ENCODE measurements around the gene TRAF2. TPM values are rescaled to one million over a fixed set of nuclear protein-coding genes. Genes with fewer than 3 reads are reported as not detected.
A peak's percentile ranks its signal among the peaks of the same experiment; 100 is the strongest.

Gene TRAF2
- total and polyA plus RNA-seq, 2 of the 13 experiments (the other 11 are each of a cell fraction or from before 2014, with no cell fraction given), result 12.4 to 13.6 TPM

DNA sequence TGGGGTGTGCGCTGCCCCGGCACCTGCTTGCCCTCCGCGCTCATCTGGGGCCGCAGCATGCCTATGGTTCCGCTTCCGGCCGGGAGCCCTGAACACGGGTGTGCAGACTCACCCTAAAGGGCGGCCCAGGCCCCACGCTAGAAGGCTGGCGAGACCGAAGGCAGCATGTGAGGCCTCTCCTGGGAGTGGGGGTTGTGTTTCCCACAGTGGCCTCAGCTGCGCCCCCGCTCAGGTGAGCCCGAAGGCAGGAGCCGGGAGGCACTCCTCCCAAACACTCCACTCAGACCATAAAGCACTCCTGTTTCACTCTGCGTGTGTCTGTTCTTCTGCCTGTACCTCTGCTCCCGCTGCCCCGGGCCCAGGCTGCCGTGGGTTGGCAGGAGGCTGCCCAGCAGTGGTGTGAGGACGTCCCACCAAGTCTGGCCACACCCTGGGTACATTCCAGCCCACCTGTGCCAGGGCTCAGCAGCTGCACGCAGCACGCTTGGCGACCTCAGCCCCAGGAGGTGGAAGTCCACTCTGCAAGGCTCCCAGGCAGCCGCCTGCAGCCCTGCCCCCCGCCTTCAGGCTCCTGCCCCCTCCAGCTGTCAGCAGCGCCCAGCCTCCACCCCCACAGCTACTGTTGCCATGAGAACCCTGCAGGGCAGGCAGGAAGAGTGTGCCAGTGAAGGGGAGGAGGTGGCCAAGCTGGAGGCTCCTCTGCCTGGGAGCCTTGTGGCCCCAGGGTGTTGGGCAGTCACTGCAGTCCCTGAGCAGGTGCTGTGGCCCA lies 45.3 kb upstream of the TRAF2 start (continued):
- TF ChIP-seq HNF1A (IDR thresholded peaks at IDR 0.05; ENCODE audit: low read depth) (no peak), HNF1A (CRISPR knock-in tag; IDR thresholded peaks at IDR 0.05; ENCODE audit: borderline replicate concordance) (peak; percentile 73; the same call in 1 of the 2 replicates), RXRB (CRISPR knock-in tag; IDR thresholded peaks at IDR 0.05; ENCODE audit: borderline replicate concordance) (peak; percentile 46; the same call in 1 of the 2 replicates), NRL (CRISPR knock-in tag; IDR thresholded peaks at IDR 0.05; ENCODE audit: borderline replicate concordance) (peak; percentile 9; the same call in 1 of the 2 replicates), SOX13 (IDR thresholded peaks at IDR 0.05) (peak; percentile 25; the same call in 1 of the 2 replicates), SOX13 (CRISPR knock-in tag; conservative IDR thresholded peaks at IDR 0.05 in 1 of 2, IDR thresholded peaks at IDR 0.05 in 1 of 2) (no peak), NR2F6 (IDR thresholded peaks at IDR 0.05) (no peak), NR2F6 (CRISPR knock-in tag; IDR thresholded peaks at IDR 0.05) (0 out of 2 replicates have a peak, but pooled peaks have one; percentile 9), ZNF350 (CRISPR knock-in tag; IDR thresholded peaks at IDR 0.05; ENCODE audit: borderline replicate concordance, low read depth) (peak; percentile 62; the same call in 1 of the 2 replicates), KDM5B (CRISPR knock-in tag; IDR thresholded peaks at IDR 0.05; ENCODE audit: borderline replicate concordance) (peak; percentile 51; the same call in 1 of the 2 replicates), LCORL (IDR thresholded peaks at IDR 0.05) (no peak), LCORL (CRISPR knock-in tag; IDR thresholded peaks at IDR 0.05) (0 out of 2 replicates have a peak, but pooled peaks have one; percentile 34), HNRNPL (IDR thresholded peaks at IDR 0.05; ENCODE audit: low read depth, low read length) (peak; percentile 96), EP300 (IDR thresholded peaks at IDR 0.05; ENCODE audit: low read depth in 2 of 2, low read length in 2 of 2) (no peak), EP300 (CRISPR knock-in tag; IDR thresholded peaks at IDR 0.05; ENCODE audit: borderline replicate concordance) (0 out of 2 replicates have a peak, but pooled peaks have one; percentile 25), ESRRA (CRISPR knock-in tag; IDR thresholded peaks at IDR 0.05; ENCODE audit: low read depth) (peak; percentile 73), SP4 (CRISPR knock-in tag; IDR thresholded peaks at IDR 0.05) (0 out of 2 replicates have a peak, but pooled peaks have one; percentile 33), ZEB1 (IDR thresholded peaks at IDR 0.05; ENCODE audit: insufficient replicate concordance, low read depth) (no peak), ZNF451 (CRISPR knock-in tag; IDR thresholded peaks at IDR 0.05) (no peak), CAMTA2 (CRISPR knock-in tag; IDR thresholded peaks at IDR 0.05; ENCODE audit: borderline replicate concordance) (0 out of 2 replicates have a peak, but pooled peaks have one; percentile 36)
- TF ChIP-seq, protein P1, sequence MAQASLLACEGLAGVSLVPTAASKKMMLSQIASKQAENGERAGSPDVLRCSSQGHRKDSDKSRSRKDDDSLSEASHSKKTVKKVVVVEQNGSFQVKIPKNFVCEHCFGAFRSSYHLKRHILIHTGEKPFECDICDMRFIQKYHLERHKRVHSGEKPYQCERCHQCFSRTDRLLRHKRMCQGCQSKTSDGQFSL (CRISPR knock-in tag; IDR thresholded peaks at IDR 0.05), result 0 out of 2 replicates have a peak, but pooled peaks have one; percentile 38
- TF ChIP-seq, protein P2, sequence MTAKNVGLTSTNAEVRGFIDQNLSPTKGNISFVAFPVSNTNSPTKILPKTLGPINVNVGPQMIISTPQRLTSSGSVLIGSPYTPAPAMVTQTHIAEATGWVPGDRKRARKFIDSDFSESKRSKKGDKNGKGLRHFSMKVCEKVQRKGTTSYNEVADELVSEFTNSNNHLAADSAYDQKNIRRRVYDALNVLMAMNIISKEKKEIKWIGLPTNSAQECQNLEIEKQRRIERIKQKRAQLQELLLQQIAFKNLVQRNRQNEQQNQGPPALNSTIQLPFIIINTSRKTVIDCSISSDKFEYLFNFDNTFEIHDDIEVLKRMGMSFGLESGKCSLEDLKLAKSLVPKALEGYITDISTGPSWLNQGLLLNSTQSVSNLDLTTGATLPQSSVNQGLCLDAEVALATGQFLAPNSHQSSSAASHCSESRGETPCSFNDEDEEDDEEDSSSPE (CRISPR knock-in tag; IDR thresholded peaks at IDR 0.05), result no peak
- TF ChIP-seq, protein P3, sequence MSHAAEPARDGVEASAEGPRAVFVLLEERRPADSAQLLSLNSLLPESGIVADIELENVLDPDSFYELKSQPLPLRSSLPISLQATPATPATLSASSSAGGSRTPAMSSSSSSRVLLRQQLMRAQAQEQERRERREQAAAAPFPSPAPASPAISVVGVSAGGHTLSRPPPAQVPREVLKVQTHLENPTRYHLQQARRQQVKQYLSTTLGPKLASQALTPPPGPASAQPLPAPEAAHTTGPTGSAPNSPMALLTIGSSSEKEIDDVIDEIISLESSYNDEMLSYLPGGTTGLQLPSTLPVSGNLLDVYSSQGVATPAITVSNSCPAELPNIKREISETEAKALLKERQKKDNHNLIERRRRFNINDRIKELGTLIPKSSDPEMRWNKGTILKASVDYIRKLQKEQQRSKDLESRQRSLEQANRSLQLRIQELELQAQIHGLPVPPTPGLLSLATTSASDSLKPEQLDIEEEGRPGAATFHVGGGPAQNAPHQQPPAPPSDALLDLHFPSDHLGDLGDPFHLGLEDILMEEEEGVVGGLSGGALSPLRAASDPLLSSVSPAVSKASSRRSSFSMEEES (CRISPR knock-in tag; IDR thresholded peaks at IDR 0.05), result no peak
